Adrenal gland (tissue), 12 donors: Measurements from ENCODE around the gene MAGEB17. TPM values are rescaled to one million over a fixed set of nuclear protein-coding genes. Genes with fewer than 3 reads are reported as not detected.

ENCODE experiments used
- DNase-seq, 7 donors: peaks; one replicate each; pipeline ENCODE4 v3.0.0-alpha.2; 2019 to 2020
- H3K27ac ChIP-seq, 5 donors: fragments of 200-600 bp; sonication (generic) in 4 of 5; 1 replicate in 3 of 5; 2 replicates in 2 of 5; pipeline versions ENCODE4 v1.5.1 to v1.8.0; 2016 to 2020; ENCODE audit warnings: mild to moderate bottlenecking in 1 of 5
- H3K27me3 ChIP-seq: fragments of 200-600 bp; 2 replicates; pipeline ENCODE4 v1.8.0; 2021
- H3K36me3 ChIP-seq, 2 donors: fragments of 200-600 bp; replicated peaks in 1 of 2; 1 replicate in 1 of 2; 2 replicates in 1 of 2; pipeline versions ENCODE4 v1.5.1 to v1.8.0; 2018 to 2022
- H3K4me1 ChIP-seq, 2 donors: fragments of 200-600 bp; replicated peaks in 1 of 2; 1 replicate in 1 of 2; 2 replicates in 1 of 2; pipeline versions ENCODE4 v1.5.1 to v1.8.0; 2018 to 2021
- H3K4me3 ChIP-seq, 4 donors: fragments of 200-600 bp; sonication (generic) in 3 of 4; one replicate each; pipeline ENCODE4 v1.5.1; 2016 to 2018
- H3K9me3 ChIP-seq, 3 donors: fragments of 200-600 bp; sonication (generic) in 1 of 3; replicated peaks in 1 of 3; 1 replicate in 2 of 3; 2 replicates in 1 of 3; pipeline versions ENCODE4 v1.5.1 to v1.8.0; 2016 to 2021
- CTCF ChIP-seq, 6 experiments: fragments of 450-650 bp in 4 of 6; fragments of 200-600 bp in 2 of 6; sonication (generic) in 1 of 6; IDR thresholded peaks; 1 replicate in 5 of 6; 2 replicates in 1 of 6; pipeline versions ENCODE4 v1.5.1 to v1.8.0; 2016 to 2021; ENCODE audit warnings: antibody characterized with exemption in 6 of 6, mild to moderate bottlenecking in 2 of 6, moderate library complexity in 1 of 6
- POLR2A ChIP-seq, 2 donors: fragments of 450-650 bp; IDR thresholded peaks; one replicate each; pipeline ENCODE4 v1.6.1; 2017; ENCODE audit warnings: antibody characterized with exemption in 2 of 2, mild to moderate bottlenecking in 2 of 2, moderate library complexity in 1 of 2
- WGBS, 4 donors: extraction: QIAGEN DNeasy Blood & Tissue Kit in 2 of 4; methylation state at CpG; one replicate each; pipeline versions ENCODE4 v1.1.5 to v1.1.7; 2013 to 2017; 5-methylcytosine and 5-hydroxymethylcytosine counted together
- intact Hi-C, 2 donors: fragments of 100-400 bp; cut with DNase I; formaldehyde crosslinking; loops; one replicate each; pipeline versions ENCODE4 v1.14.1 to v1.15.0; 2022 to 2023
- polyA plus RNA-seq, 3 donors: library from polyadenylated mRNA; stranded (reverse); fragments of 200-250 nt in 2 of 3; fragments of 350-450 nt in 1 of 3; fragmentation: Illumina TruSeq in 1 of 3; extraction: RNeasy Lipid Tissue Mini Kit (QIAGEN cat#74804) in 1 of 3; gene quantifications; one replicate each; pipeline ENCODE4 v1.2.3, GENCODE V29; 2013 to 2014
- total RNA-seq, 9 donors: library from RNA; depleted of rRNA in 4 of 9; stranded (reverse); fragments of >200 nt in 4 of 9; fragments of 120-200 nt in 1 of 9; fragmentation: NEBNext Ultra II Directional in 1 of 9; extraction: Animal tissue kit (Norgen Biotek cat#: 25700) in 1 of 9; gene quantifications; one replicate each; pipeline versions ENCODE4 v1.1.0 to v1.2.4, GENCODE V29; 2013 to 2023
- donor health status: healthy with polysubstance abuse.
- donor health status: Bipolar disorder and iron deficiency.
- donor health status: DM: yes; HTN: yes; CAD: no.
- donor health status: DM: no; HTN: no; CAD: no.
- donor health status: DM: no; HTN: no; CAD: no.
- donor health status: DM: yes; HTN: yes; CAD: no.

Gene MAGEB17
- total and polyA plus RNA-seq, 12 donors = 0.06 to 0.32 (median 0.07) TPM; not detected in 9

GRCh38 chrX:16196829-16197228 lies 29.5 kb downstream of the MAGEB17 start:
- TF ChIP-seq CTCF (IDR thresholded peaks at IDR 0.05) (no peak), POLR2A (IDR thresholded peaks at IDR 0.05) (no peak)
- Histone ChIP-seq H3K4me3 (no peak overlapping the region), H3K4me1 (no peaks in the 10 kb centered on the region), H3K36me3 (no peaks in the 10 kb centered on the region), H3K9me3 (no peaks in the 10 kb centered on the region), H3K27ac (no peak overlapping the region), H3K27me3 (no peaks in the 10 kb centered on the region)
- intact Hi-C loops = no loop called here
- peak in 4 of 7 donors; percentile 4 to 24 (median 20) for DNase-seq

GRCh38 chrX:16199343-16199742 lies 32.1 kb downstream of the MAGEB17 start:
- Histone ChIP-seq H3K27ac (no peak overlapping the region), H3K9me3 (no peaks in the 10 kb centered on the region), H3K36me3 (no peaks in the 10 kb centered on the region), H3K4me3 (no peak overlapping the region), H3K27me3 (no peaks in the 10 kb centered on the region), H3K4me1 (no peaks in the 10 kb centered on the region)
- intact Hi-C loops = no loop called here
- 58 to 100% (median 74%) methylated on average over 1 of the region's 1 CpG for WGBS, 4 donors
- DNase-seq = no peak
- TF ChIP-seq CTCF (IDR thresholded peaks at IDR 0.05) = no peak
- no peak for TF ChIP-seq POLR2A (IDR thresholded peaks at IDR 0.05)

- no peak for TF ChIP-seq POLR2A (IDR thresholded peaks at IDR 0.05)
- TF ChIP-seq CTCF (IDR thresholded peaks at IDR 0.05) = no peak
- 61 to 77% (median 70%) methylated on average over 4 of the region's 4 CpGs for WGBS, 4 donors
Measured at GRCh38 chrX:16202943-16203342, 35.7 kb downstream of the MAGEB17 start.

GRCh38 chrX:16204538-16204937 lies 37.3 kb downstream of the MAGEB17 start:
- H3K36me3 ChIP-seq = no peaks in the 10 kb centered on the region
- WGBS, 4 donors = 45 to 66% (median 56%) methylated on average over 3 of the region's 3 CpGs
- H3K9me3 ChIP-seq = no peaks in the 10 kb centered on the region
- DNase-seq = peak in 4 of 7 donors; percentile 4 to 15 (median 12)
- intact Hi-C loops = no loop called here
- peak overlapping the region in 2 of 5 donors; percentile 18 to 47 for H3K27ac ChIP-seq
- TF ChIP-seq POLR2A (IDR thresholded peaks at IDR 0.05) (no peak), CTCF (IDR thresholded peaks at IDR 0.05) (no peak)
- no peak overlapping the region for H3K4me3 ChIP-seq
- no peaks in the 10 kb centered on the region for H3K27me3 ChIP-seq
- no peaks in the 10 kb centered on the region for H3K4me1 ChIP-seq

More at GRCh38 chrX:16202943-16203342, 35.7 kb downstream of the MAGEB17 start:
- no peak overlapping the region for H3K27ac ChIP-seq
- intact Hi-C loops = no loop called here
- no peaks in the 10 kb centered on the region for H3K27me3 ChIP-seq
- no peaks in the 10 kb centered on the region for H3K9me3 ChIP-seq
- H3K4me3 ChIP-seq = no peak overlapping the region
- no peaks in the 10 kb centered on the region for H3K4me1 ChIP-seq
- DNase-seq = no peak
- no peaks in the 10 kb centered on the region for H3K36me3 ChIP-seq
